Measurements from ENCODE around the gene FMO1.

GRCh38 chr1:171310661-171311087 lies 62.4 kb downstream of the FMO1 start:
- no peak for TF ChIP-seq POLR2A (IDR thresholded peaks at IDR 0.05; ENCODE audit: low read depth, low read length)
- no peak for TF ChIP-seq CTCF (IDR thresholded peaks at IDR 0.05 in 2 of 3, conservative IDR thresholded peaks at IDR 0.05 in 1 of 3; ENCODE audit: control insufficient read depth in 2 of 3, extremely low read depth in 1 of 3, insufficient read depth in 1 of 3, low read depth in 3 of 3, low read length in 3 of 3)
- no peak for TF ChIP-seq EZH2 (IDR thresholded peaks at IDR 0.05; ENCODE audit: borderline replicate concordance, control insufficient read depth, low read depth, low read length)
- no peak for TF ChIP-seq HDAC2 (IDR thresholded peaks at IDR 0.05)
- TF ChIP-seq TCF12 (IDR thresholded peaks at IDR 0.05; ENCODE audit: low read depth, low read length) = no peak
- TF ChIP-seq ATF7 (IDR thresholded peaks at IDR 0.05; ENCODE audit: low read depth) = no peak
- TF ChIP-seq BHLHE40 (IDR thresholded peaks at IDR 0.05; ENCODE audit: borderline replicate concordance in 1 of 2, low read depth in 2 of 2, low read length in 1 of 2) = no peak
- no peak for TF ChIP-seq SMC3 (IDR thresholded peaks at IDR 0.05; ENCODE audit: borderline replicate concordance, low read length)
